ENCODE results near the gene ANKRD23. TPM values are rescaled to one million over a fixed set of nuclear protein-coding genes. Genes with fewer than 3 reads are reported as not detected.
A peak's percentile ranks its signal among the peaks of the same experiment; 100 is the strongest.

Gene ANKRD23
- total and polyA plus RNA-seq, 4 experiments from 2014 or later: 1.5 to 19.7 (median 19.4) TPM; not detected in 1

DNA sequence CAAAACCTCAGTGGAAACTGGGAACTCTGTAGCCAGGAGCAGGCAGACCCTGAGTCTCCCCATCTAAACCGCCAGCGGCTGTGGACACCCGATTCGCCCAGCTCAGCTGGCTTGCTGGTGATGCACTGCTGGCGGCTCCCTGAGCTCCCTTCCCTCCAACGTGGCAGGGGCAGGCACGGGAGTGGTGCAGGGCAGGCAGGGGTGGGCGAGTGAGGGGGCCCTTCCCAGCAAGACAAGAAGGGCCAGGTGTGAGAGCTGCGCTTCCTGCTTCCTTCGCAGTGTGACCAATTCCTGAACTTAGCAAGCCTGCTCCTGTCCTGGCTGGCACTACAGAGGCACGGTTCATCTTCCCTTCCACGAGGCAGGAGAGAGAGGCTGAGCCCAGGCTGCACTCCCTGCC is 38.4 kb upstream of the ANKRD23 start:
- Mint-ChIP-seq H3K36me3 (no peaks in the 10 kb centered on the region), H3K4me3 (no peak overlapping the region), H3K4me1 (peaks cover 0 to 6% (median 1%) of the 10 kb centered on the region in 4 donors), H3K27ac (no peak overlapping the region), H3K27me3 (no peaks in the 10 kb centered on the region), H3K9me3 (no peaks in the 10 kb centered on the region)
- ChIA-PET CTCF (ENCODE audit: partially characterized antibody) (interaction anchor here (0.7 to 0.8 kb wide), 2 partner anchors 9 to 69 kb away, joined by 3 read pairs; no protein-coding TSS in a partner anchor), POLR2A (ENCODE audit: partially characterized antibody) (interaction anchor here (0.8 to 1.4 kb wide), 3 partner anchors 9 to 32 kb away, joined by 3 to 4 read pairs (median 3); partner anchors contain the start of gene ANKRD39)
- no peak for DNase-seq
- no peak overlapping the region for H3K4me3 ChIP-seq (ENCODE audit: low read length in 2 of 2)
- H3K27ac ChIP-seq (ENCODE audit: low read depth, low read length): no peak overlapping the region
- H3K36me3 ChIP-seq (ENCODE audit: insufficient read depth, low read length): no peaks in the 10 kb centered on the region
- no peaks in the 10 kb centered on the region for H3K9me3 ChIP-seq (ENCODE audit: control insufficient read depth in 1 of 2, low read length in 2 of 2)
- H3K27me3 ChIP-seq (ENCODE audit: insufficient read depth, low read length): no peaks in the 10 kb centered on the region
- H3K4me1 ChIP-seq (ENCODE audit: insufficient read depth, low read length): no peaks in the 10 kb centered on the region
- intact Hi-C loops (cut with micrococcal nuclease): no loop called here

- Histone ChIP-seq H3K4me1 (ENCODE audit: insufficient read depth, low read length) (no peaks in the 10 kb centered on the region), H3K9me3 (ENCODE audit: control insufficient read depth in 1 of 2, low read length in 2 of 2) (no peaks in the 10 kb centered on the region), H3K27ac (ENCODE audit: low read depth, low read length) (no peak overlapping the region), H3K4me3 (ENCODE audit: low read length in 2 of 2) (no peak overlapping the region), H3K27me3 (ENCODE audit: insufficient read depth, low read length) (no peaks in the 10 kb centered on the region), H3K36me3 (ENCODE audit: insufficient read depth, low read length) (no peaks in the 10 kb centered on the region)
- POLR2A ChIA-PET (ENCODE audit: partially characterized antibody): interaction anchor here (0.8 to 1.4 kb wide), 5 partner anchors 8 to 32 kb away, joined by 3 to 4 read pairs (median 3); partner anchors contain the start of gene ANKRD39
- CTCF ChIA-PET (ENCODE audit: partially characterized antibody): interaction anchor here (0.7 to 0.8 kb wide), 2 partner anchors 8 to 70 kb away, joined by 3 read pairs; no protein-coding TSS in a partner anchor
- peaks cover 0 to 5% (median 1%) of the 10 kb centered on the region in 4 donors for H3K4me1 Mint-ChIP-seq
- no peak overlapping the region for H3K4me3 Mint-ChIP-seq
- DNase-seq: no peak
- intact Hi-C loops (cut with micrococcal nuclease): no loop called here
- H3K36me3 Mint-ChIP-seq: no peaks in the 10 kb centered on the region
- no peaks in the 10 kb centered on the region for H3K27me3 Mint-ChIP-seq
- no peaks in the 10 kb centered on the region for H3K9me3 Mint-ChIP-seq
- no peak overlapping the region for H3K27ac Mint-ChIP-seq
These were observed 37.8 kb upstream of the ANKRD23 start for GRCh38 chr2:96881349-96882195.

DNA sequence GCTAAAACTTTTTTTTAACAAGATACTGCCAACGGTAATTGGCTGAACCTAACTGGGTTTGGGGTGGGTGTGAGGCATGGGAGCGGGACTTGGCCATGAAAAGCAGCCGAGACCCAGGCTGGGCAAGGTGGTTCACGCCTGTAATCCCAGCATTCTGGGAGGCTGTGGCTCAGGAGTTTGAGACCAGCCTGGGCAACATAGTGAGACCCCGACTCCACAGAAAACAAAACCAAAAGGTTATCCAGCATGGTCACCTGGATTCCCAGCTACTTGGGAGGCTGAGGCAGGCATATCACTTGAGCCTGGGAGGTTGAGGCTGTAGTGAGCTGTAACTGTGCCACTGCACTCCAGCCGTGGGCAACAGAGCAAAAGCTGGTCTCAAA is 37.1 kb upstream of the ANKRD23 start:
- H3K4me3 ChIP-seq (ENCODE audit: low read length in 2 of 2): no peak overlapping the region
- no peak overlapping the region for H3K27ac ChIP-seq (ENCODE audit: low read depth, low read length)
- no peak overlapping the region for H3K4me3 Mint-ChIP-seq
- DNase-seq: no peak
- no peaks in the 10 kb centered on the region for H3K36me3 ChIP-seq (ENCODE audit: insufficient read depth, low read length)
- H3K36me3 Mint-ChIP-seq: no peaks in the 10 kb centered on the region
- POLR2A ChIA-PET (ENCODE audit: partially characterized antibody): interaction anchor here (0.8 to 1.7 kb wide), 3 partner anchors 10 to 12 kb away, joined by 3 to 5 read pairs (median 4); no protein-coding TSS in a partner anchor
- no peaks in the 10 kb centered on the region for H3K9me3 Mint-ChIP-seq
- no peaks in the 10 kb centered on the region for H3K4me1 ChIP-seq (ENCODE audit: insufficient read depth, low read length)
- H3K4me1 Mint-ChIP-seq: peaks cover 0 to 7% (median 1%) of the 10 kb centered on the region in 4 donors
- H3K27me3 ChIP-seq (ENCODE audit: insufficient read depth, low read length): no peaks in the 10 kb centered on the region
- no peaks in the 10 kb centered on the region for H3K27me3 Mint-ChIP-seq
- intact Hi-C loops (cut with micrococcal nuclease): no loop called here
- H3K9me3 ChIP-seq (ENCODE audit: control insufficient read depth in 1 of 2, low read length in 2 of 2): no peaks in the 10 kb centered on the region
- no peak overlapping the region for H3K27ac Mint-ChIP-seq
- CTCF ChIA-PET (ENCODE audit: partially characterized antibody): no interaction called here

- Mint-ChIP-seq H3K27ac (peak overlapping the region in 2 of 7 donors; percentile 14 to 34), H3K27me3 (no peaks in the 10 kb centered on the region), H3K36me3 (no peaks in the 10 kb centered on the region), H3K9me3 (no peaks in the 10 kb centered on the region), H3K4me1 (peaks cover 2 to 13% (median 7%) of the 10 kb centered on the region in 4 donors), H3K4me3 (no peak overlapping the region)
- H3K4me1 ChIP-seq (ENCODE audit: insufficient read depth, low read length): peaks cover 3% of the 10 kb centered on the region
- intact Hi-C loops (cut with micrococcal nuclease): no loop called here
- H3K9me3 ChIP-seq (ENCODE audit: control insufficient read depth in 1 of 2, low read length in 2 of 2): no peaks in the 10 kb centered on the region
- H3K4me3 ChIP-seq (ENCODE audit: low read length in 2 of 2): no peak overlapping the region
- ChIA-PET POLR2A (ENCODE audit: partially characterized antibody) (interaction anchor here (0.5 to 1.7 kb wide), 5 partner anchors 11 to 71 kb away, joined by 3 to 5 read pairs (median 3); no protein-coding TSS in a partner anchor), CTCF (ENCODE audit: partially characterized antibody) (interaction anchor here (0.8 to 1.9 kb wide), 3 partner anchors 9 to 71 kb away, joined by 4 to 5 read pairs (median 4); partner anchors contain the start of gene ANKRD39)
- no peaks in the 10 kb centered on the region for H3K27me3 ChIP-seq (ENCODE audit: insufficient read depth, low read length)
- H3K36me3 ChIP-seq (ENCODE audit: insufficient read depth, low read length): no peaks in the 10 kb centered on the region
- DNase-seq: no peak
- no peak overlapping the region for H3K27ac ChIP-seq (ENCODE audit: low read depth, low read length)
These were observed 35.8 kb upstream of the ANKRD23 start for GRCh38 chr2:96879545-96880040.

GRCh38 chr2:96878796-96879544 is 35.1 kb upstream of the ANKRD23 start:
- Mint-ChIP-seq H3K4me1 (peaks cover 5 to 19% (median 13%) of the 10 kb centered on the region in 4 donors), H3K27me3 (no peaks in the 10 kb centered on the region), H3K27ac (no peak overlapping the region), H3K4me3 (no peak overlapping the region), H3K9me3 (no peaks in the 10 kb centered on the region), H3K36me3 (no peaks in the 10 kb centered on the region)
- H3K27me3 ChIP-seq (ENCODE audit: insufficient read depth, low read length): no peaks in the 10 kb centered on the region
- DNase-seq: no peak
- POLR2A ChIA-PET (ENCODE audit: partially characterized antibody): interaction anchor here (0.5 to 1.7 kb wide), 3 partner anchors 11 to 14 kb away, joined by 3 to 5 read pairs (median 3); no protein-coding TSS in a partner anchor
- no peak overlapping the region for H3K4me3 ChIP-seq (ENCODE audit: low read length in 2 of 2)
- no peak overlapping the region for H3K27ac ChIP-seq (ENCODE audit: low read depth, low read length)
- intact Hi-C loops (cut with micrococcal nuclease): no loop called here
- no peaks in the 10 kb centered on the region for H3K36me3 ChIP-seq (ENCODE audit: insufficient read depth, low read length)
- CTCF ChIA-PET (ENCODE audit: partially characterized antibody): interaction anchor here (1.1 to 1.9 kb wide), 2 partner anchors 8 to 21 kb away, joined by 4 to 5 read pairs; partner anchors contain the start of gene ANKRD39
- H3K9me3 ChIP-seq (ENCODE audit: control insufficient read depth in 1 of 2, low read length in 2 of 2): no peaks in the 10 kb centered on the region
- peaks cover 10% of the 10 kb centered on the region for H3K4me1 ChIP-seq (ENCODE audit: insufficient read depth, low read length)

GRCh38 chr2:96878171-96878570 is 34.4 kb upstream of the ANKRD23 start:
- H3K4me1 Mint-ChIP-seq: peaks cover 8 to 27% (median 20%) of the 10 kb centered on the region in 4 donors
- H3K9me3 ChIP-seq (ENCODE audit: control insufficient read depth in 1 of 2, low read length in 2 of 2): no peaks in the 10 kb centered on the region
- intact Hi-C loops (cut with micrococcal nuclease): no loop called here
- no peak for DNase-seq
- no peaks in the 10 kb centered on the region for H3K36me3 ChIP-seq (ENCODE audit: insufficient read depth, low read length)
- no peaks in the 10 kb centered on the region for H3K27me3 ChIP-seq (ENCODE audit: insufficient read depth, low read length)
- peaks cover 18% of the 10 kb centered on the region for H3K4me1 ChIP-seq (ENCODE audit: insufficient read depth, low read length)
- peak overlapping the region in 1 of 7 donors; percentile 69 for H3K27ac Mint-ChIP-seq
- H3K27me3 Mint-ChIP-seq: no peaks in the 10 kb centered on the region
- no peak overlapping the region for H3K4me3 Mint-ChIP-seq
- no peak overlapping the region for H3K27ac ChIP-seq (ENCODE audit: low read depth, low read length)
- H3K4me3 ChIP-seq (ENCODE audit: low read length in 2 of 2): no peak overlapping the region
- POLR2A ChIA-PET (ENCODE audit: partially characterized antibody): interaction anchor here (1.6 kb wide), 1 partner anchor 12 kb away, joined by 5 read pairs; no protein-coding TSS in a partner anchor
- no peaks in the 10 kb centered on the region for H3K36me3 Mint-ChIP-seq
- CTCF ChIA-PET (ENCODE audit: partially characterized antibody): interaction anchor here (1.1 to 1.4 kb wide), 2 partner anchors 10 to 13 kb away, joined by 3 read pairs; no protein-coding TSS in a partner anchor
- H3K9me3 Mint-ChIP-seq: no peaks in the 10 kb centered on the region
